PFSK-1 (cell line): ENCODE data around the gene ABCG1.

Source experiments
- FOXP2 ChIP-seq: optimal IDR thresholded peaks from 2 replicates; pipeline ENCODE3; 2011; ENCODE audit warnings: borderline replicate concordance, control low read depth, inconsistent platforms; ENCODE audit not compliant: insufficient read depth; ENCODE audit errors: extremely low read length, extremely low read depth
- POLR2AphosphoS5 ChIP-seq: IDR thresholded peaks from 2 replicates; pipeline ENCODE4 v1.6.1; 2012; ENCODE audit warnings: low read depth, mild to moderate bottlenecking, control low read depth, low read length, moderate library complexity
- SIN3A ChIP-seq: IDR thresholded peaks from 2 replicates; pipeline ENCODE4 v1.6.1; 2012; ENCODE audit warnings: mild to moderate bottlenecking, low read length, moderate library complexity, borderline replicate concordance; ENCODE audit not compliant: insufficient read depth
- TAF1 ChIP-seq: IDR thresholded peaks from 2 replicates; pipeline ENCODE4 v1.6.1; 2012; ENCODE audit warnings: low read length, control low read depth, borderline replicate concordance; ENCODE audit not compliant: insufficient read depth
- TF ChIP-seq, protein P1 (sequence below), 2 experiments: IDR thresholded peaks; 2 replicates each; pipeline versions ENCODE4 v1.6.1 to v1.8.0; 2011 to 2012; ENCODE audit warnings: low read depth in 2 of 2, low read length in 2 of 2, control low read depth in 1 of 2, inconsistent platforms in 1 of 2, mild to moderate bottlenecking in 1 of 2, moderate library complexity in 1 of 2; ENCODE audit not compliant: insufficient read depth in 1 of 2

- TF ChIP-seq FOXP2: no peak
- TF ChIP-seq POLR2AphosphoS5: no peak
- no peak for TF ChIP-seq TAF1
- TF ChIP-seq, protein P1, sequence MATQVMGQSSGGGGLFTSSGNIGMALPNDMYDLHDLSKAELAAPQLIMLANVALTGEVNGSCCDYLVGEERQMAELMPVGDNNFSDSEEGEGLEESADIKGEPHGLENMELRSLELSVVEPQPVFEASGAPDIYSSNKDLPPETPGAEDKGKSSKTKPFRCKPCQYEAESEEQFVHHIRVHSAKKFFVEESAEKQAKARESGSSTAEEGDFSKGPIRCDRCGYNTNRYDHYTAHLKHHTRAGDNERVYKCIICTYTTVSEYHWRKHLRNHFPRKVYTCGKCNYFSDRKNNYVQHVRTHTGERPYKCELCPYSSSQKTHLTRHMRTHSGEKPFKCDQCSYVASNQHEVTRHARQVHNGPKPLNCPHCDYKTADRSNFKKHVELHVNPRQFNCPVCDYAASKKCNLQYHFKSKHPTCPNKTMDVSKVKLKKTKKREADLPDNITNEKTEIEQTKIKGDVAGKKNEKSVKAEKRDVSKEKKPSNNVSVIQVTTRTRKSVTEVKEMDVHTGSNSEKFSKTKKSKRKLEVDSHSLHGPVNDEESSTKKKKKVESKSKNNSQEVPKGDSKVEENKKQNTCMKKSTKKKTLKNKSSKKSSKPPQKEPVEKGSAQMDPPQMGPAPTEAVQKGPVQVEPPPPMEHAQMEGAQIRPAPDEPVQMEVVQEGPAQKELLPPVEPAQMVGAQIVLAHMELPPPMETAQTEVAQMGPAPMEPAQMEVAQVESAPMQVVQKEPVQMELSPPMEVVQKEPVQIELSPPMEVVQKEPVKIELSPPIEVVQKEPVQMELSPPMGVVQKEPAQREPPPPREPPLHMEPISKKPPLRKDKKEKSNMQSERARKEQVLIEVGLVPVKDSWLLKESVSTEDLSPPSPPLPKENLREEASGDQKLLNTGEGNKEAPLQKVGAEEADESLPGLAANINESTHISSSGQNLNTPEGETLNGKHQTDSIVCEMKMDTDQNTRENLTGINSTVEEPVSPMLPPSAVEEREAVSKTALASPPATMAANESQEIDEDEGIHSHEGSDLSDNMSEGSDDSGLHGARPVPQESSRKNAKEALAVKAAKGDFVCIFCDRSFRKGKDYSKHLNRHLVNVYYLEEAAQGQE (IDR thresholded peaks at IDR 0.05; ENCODE audit: insufficient read depth in 1 of 2, low read depth in 2 of 2, low read length in 2 of 2): no peak
- no peak for TF ChIP-seq SIN3A
Observed at GRCh38 chr21:42306366-42307035, 87.6 kb downstream of the ABCG1 start.
